Immature natural killer cell (primary cell): ENCODE data around the gene CALCOCO2. TPM values are rescaled to one million over a fixed set of nuclear protein-coding genes. Genes with fewer than 3 reads are reported as not detected.
A peak's percentile ranks its signal among the peaks of the same experiment; 100 is the strongest.

Experiments used
- DNase-seq, 3 donors: peaks; one replicate each; pipeline ENCODE4 v3.0.0; 2022; ENCODE audit warnings: mixed read lengths in 1 of 3
- H3K27ac Mint-ChIP-seq, 6 donors: one replicate each; pipeline ENCODE4 v1.8.0; 2020; ENCODE audit warnings: mixed read lengths in 6 of 6, mild to moderate bottlenecking in 5 of 6, inconsistent platforms in 4 of 6, moderate library complexity in 3 of 6
- H3K27me3 Mint-ChIP-seq, 3 donors: one replicate each; pipeline ENCODE4 v1.8.0; 2020 to 2021; ENCODE audit warnings: low read depth in 3 of 3, mild to moderate bottlenecking in 3 of 3, mixed read lengths in 3 of 3, moderate library complexity in 3 of 3, inconsistent platforms in 1 of 3
- H3K36me3 Mint-ChIP-seq, 3 donors: one replicate each; pipeline ENCODE4 v1.8.0; 2020; ENCODE audit warnings: mixed read lengths in 3 of 3, inconsistent platforms in 2 of 3, mild to moderate bottlenecking in 2 of 3
- H3K4me1 Mint-ChIP-seq, 2 donors: one replicate each; pipeline ENCODE4 v1.8.0; 2020; ENCODE audit warnings: inconsistent platforms in 2 of 2, mild to moderate bottlenecking in 2 of 2, mixed read lengths in 2 of 2, moderate library complexity in 1 of 2
- H3K4me3 Mint-ChIP-seq, 5 donors: one replicate each; pipeline ENCODE4 v1.8.0; 2020; ENCODE audit warnings: mild to moderate bottlenecking in 5 of 5, mixed read lengths in 5 of 5, inconsistent platforms in 3 of 5, moderate library complexity in 3 of 5
- H3K9me3 Mint-ChIP-seq, 6 donors: one replicate each; pipeline ENCODE4 v1.8.0; 2020; ENCODE audit warnings: mild to moderate bottlenecking in 6 of 6, mixed read lengths in 6 of 6, inconsistent platforms in 4 of 6, moderate library complexity in 3 of 6
- polyA plus RNA-seq, 3 donors: library from polyadenylated mRNA; unstranded; fragments of 300-500 nt; fragmentation: Illumina TruSeq; gene quantifications; one replicate each; pipeline ENCODE4 v1.2.3, GENCODE V29; 2021

CALCOCO2 gene
- polyA plus RNA-seq, 3 donors from 2014 or later = 164 to 267 (median 199) TPM

- Mint-ChIP-seq H3K4me1 (peaks cover 66 to 68% of the 10 kb centered on the region in 2 donors), H3K27me3 (peaks cover 13 to 19% (median 18%) of the 10 kb centered on the region in 3 donors), H3K9me3 (no peaks in the 10 kb centered on the region), H3K36me3 (peaks cover 11 to 13% (median 13%) of the 10 kb centered on the region in 3 donors), H3K27ac (no peak overlapping the region), H3K4me3 (peak overlapping the region; percentile 4 to 90 (median 38))
- DNase-seq = no peak
These were observed 9.6 kb downstream of the CALCOCO2 start for GRCh38 chr17:48840441-48840840.

GRCh38 chr17:48841395-48841831 lies 10.6 kb downstream of the CALCOCO2 start:
- Mint-ChIP-seq H3K9me3 (no peaks in the 10 kb centered on the region), H3K27me3 (peaks cover 10 to 14% (median 13%) of the 10 kb centered on the region in 3 donors), H3K36me3 (peaks cover 11 to 15% (median 13%) of the 10 kb centered on the region in 3 donors), H3K27ac (peak overlapping the region; percentile 89 to 97 (median 95)), H3K4me1 (peaks cover 56 to 58% of the 10 kb centered on the region in 2 donors), H3K4me3 (peak overlapping the region; percentile 72 to 90 (median 84))
- peak; percentile 68 to 72 (median 70) for DNase-seq

DNA sequence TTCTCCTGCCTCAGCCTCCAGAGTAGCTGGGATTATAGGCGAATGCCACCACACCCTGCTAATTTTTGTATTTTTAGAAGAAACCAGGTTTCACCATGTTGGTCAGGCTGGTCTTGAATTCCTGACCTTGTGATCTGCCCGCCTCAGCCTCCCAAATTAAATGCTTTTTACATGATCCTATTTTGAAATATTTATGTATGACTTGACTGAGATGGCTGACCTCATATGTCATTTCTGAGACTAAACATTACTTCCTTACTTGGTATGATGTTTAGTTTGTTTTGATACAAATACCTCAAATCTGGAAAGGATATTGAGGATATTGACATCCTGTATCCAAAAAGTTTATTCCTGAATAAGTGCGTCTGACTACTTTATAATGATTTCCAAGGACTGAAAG lies 11.9 kb downstream of the CALCOCO2 start:
- H3K9me3 Mint-ChIP-seq = no peaks in the 10 kb centered on the region
- H3K4me3 Mint-ChIP-seq = peak overlapping the region in 1 of 5 donors; percentile 3
- peak overlapping the region; percentile 3 to 82 (median 41) for H3K27ac Mint-ChIP-seq
- peaks cover 42 to 45% of the 10 kb centered on the region in 2 donors for H3K4me1 Mint-ChIP-seq
- peaks cover 2 to 6% (median 4%) of the 10 kb centered on the region in 3 donors for H3K27me3 Mint-ChIP-seq
- DNase-seq = no peak
- H3K36me3 Mint-ChIP-seq = peaks cover 15 to 21% (median 19%) of the 10 kb centered on the region in 3 donors

- peak overlapping the region in 5 of 6 donors; percentile 3 to 82 (median 60) for H3K27ac Mint-ChIP-seq
- peaks cover 36 to 39% of the 10 kb centered on the region in 2 donors for H3K4me1 Mint-ChIP-seq
- peaks cover 21 to 26% (median 25%) of the 10 kb centered on the region in 3 donors for H3K36me3 Mint-ChIP-seq
- DNase-seq = no peak
- H3K9me3 Mint-ChIP-seq = no peaks in the 10 kb centered on the region
- H3K4me3 Mint-ChIP-seq = peak overlapping the region in 1 of 5 donors; percentile 3
- peaks cover 0 to 3% (median 3%) of the 10 kb centered on the region in 3 donors for H3K27me3 Mint-ChIP-seq
These were observed 12.5 kb downstream of the CALCOCO2 start for GRCh38 chr17:48843187-48843900.

DNA sequence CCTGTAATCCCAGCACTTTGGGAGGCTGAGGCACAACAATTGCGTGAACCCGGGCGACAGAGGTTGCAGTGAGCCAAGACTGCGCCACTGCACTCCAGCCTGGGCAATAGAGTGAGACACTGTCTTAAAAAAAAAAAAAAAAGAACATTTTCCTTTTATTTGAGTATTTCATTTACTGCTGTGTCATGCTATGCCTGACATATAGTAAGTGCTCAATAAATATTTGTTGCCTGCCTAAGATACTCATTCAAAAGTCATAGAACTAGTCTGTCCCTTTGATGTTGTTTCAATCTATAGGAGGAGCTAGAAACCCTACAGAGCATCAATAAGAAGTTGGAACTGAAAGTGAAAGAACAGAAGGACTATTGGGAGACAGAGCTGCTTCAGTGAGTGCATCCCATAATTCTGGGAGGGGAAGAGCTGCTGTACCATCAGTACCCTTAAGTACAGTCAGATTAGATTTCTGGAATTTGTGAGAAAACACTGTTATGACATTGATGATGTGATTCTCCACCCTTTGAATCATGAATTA lies 20.0 kb downstream of the CALCOCO2 start:
- Mint-ChIP-seq H3K9me3 (no peaks in the 10 kb centered on the region), H3K36me3 (peaks cover 45 to 66% (median 53%) of the 10 kb centered on the region in 3 donors), H3K27ac (no peak overlapping the region), H3K4me3 (no peak overlapping the region), H3K4me1 (peaks cover 2 to 10% of the 10 kb centered on the region in 2 donors), H3K27me3 (no peaks in the 10 kb centered on the region)
- no peak for DNase-seq

GRCh38 chr17:48854774-48855476 lies 24.1 kb downstream of the CALCOCO2 start:
- DNase-seq = no peak
- Mint-ChIP-seq H3K27me3 (no peaks in the 10 kb centered on the region), H3K4me3 (no peak overlapping the region), H3K4me1 (peaks cover 2 to 10% of the 10 kb centered on the region in 2 donors), H3K36me3 (peaks cover 31 to 59% (median 44%) of the 10 kb centered on the region in 3 donors), H3K27ac (no peak overlapping the region), H3K9me3 (no peaks in the 10 kb centered on the region)

DNA sequence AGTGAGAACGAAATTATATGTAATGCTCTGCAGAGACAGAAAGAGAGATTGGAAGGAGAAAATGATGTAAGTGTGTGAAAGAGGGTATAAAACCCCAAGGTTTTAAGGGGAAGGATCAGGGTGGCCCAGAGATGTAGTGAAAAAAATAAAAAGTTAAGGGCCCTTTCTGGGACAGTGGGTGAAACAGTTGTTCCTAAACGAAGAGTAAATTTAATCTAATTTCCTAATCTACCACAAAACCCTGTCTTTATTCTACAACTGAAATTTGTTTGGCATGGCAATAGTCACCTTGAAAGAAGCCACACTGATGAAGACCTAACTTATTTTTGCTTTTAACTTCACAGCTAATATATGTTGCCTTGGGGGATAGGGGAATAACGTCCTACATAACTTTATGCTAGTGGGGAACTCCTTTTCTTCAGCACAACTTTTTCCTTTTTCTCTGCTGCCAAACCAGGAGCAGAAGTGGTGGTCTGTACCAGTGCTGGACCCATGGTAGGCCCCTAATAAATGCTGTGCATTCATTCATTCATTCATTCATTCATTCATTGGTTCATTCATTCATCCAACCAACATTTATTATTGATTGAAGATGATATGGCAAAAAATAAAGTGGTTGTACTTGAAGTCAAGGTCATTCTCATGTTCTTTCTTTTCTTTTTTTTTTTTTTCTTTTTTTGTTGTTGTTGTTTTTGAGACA lies 25.4 kb downstream of the CALCOCO2 start:
- Mint-ChIP-seq H3K36me3 (peaks cover 27 to 59% (median 48%) of the 10 kb centered on the region in 3 donors), H3K9me3 (no peaks in the 10 kb centered on the region), H3K4me1 (peaks cover 0 to 1% of the 10 kb centered on the region in 2 donors), H3K4me3 (no peak overlapping the region), H3K27ac (peak overlapping the region in 5 of 6 donors; percentile 0 to 61 (median 29)), H3K27me3 (no peaks in the 10 kb centered on the region)
- DNase-seq = no peak

DNA sequence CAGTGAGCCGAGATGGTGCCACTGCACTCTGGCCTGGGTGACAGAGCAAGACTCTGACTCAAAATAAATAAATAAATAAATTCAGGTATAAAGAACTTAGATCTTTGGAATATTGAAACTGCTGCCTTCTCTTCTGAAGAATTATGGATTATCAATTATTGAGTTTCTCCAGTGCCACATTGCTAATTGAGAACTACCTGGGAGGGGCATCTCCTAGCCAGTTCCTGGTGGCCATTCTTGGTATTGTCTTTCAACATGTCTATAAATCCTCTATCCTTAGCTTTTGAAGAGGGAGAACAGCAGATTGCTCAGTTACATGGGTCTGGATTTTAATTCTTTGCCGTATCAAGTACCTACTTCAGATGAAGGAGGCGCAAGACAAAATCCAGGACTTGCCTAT lies 29.2 kb downstream of the CALCOCO2 start:
- Mint-ChIP-seq H3K27ac (no peak overlapping the region), H3K4me1 (no peaks in the 10 kb centered on the region), H3K36me3 (peaks cover 29 to 63% (median 43%) of the 10 kb centered on the region in 3 donors)

GRCh38 chr17:48860456-48860855 lies 29.6 kb downstream of the CALCOCO2 start:
- H3K9me3 Mint-ChIP-seq = no peaks in the 10 kb centered on the region
- no peaks in the 10 kb centered on the region for H3K4me1 Mint-ChIP-seq
- H3K4me3 Mint-ChIP-seq = no peak overlapping the region
- H3K36me3 Mint-ChIP-seq = peaks cover 26 to 60% (median 42%) of the 10 kb centered on the region in 3 donors
- no peaks in the 10 kb centered on the region for H3K27me3 Mint-ChIP-seq
- DNase-seq = no peak
- H3K27ac Mint-ChIP-seq = peak overlapping the region in 1 of 6 donors; percentile 36

More for the DNA sequence above, 29.2 kb downstream of the CALCOCO2 start:
- Mint-ChIP-seq H3K27me3 (no peaks in the 10 kb centered on the region), H3K9me3 (no peaks in the 10 kb centered on the region), H3K4me3 (no peak overlapping the region)
- DNase-seq = no peak

DNA sequence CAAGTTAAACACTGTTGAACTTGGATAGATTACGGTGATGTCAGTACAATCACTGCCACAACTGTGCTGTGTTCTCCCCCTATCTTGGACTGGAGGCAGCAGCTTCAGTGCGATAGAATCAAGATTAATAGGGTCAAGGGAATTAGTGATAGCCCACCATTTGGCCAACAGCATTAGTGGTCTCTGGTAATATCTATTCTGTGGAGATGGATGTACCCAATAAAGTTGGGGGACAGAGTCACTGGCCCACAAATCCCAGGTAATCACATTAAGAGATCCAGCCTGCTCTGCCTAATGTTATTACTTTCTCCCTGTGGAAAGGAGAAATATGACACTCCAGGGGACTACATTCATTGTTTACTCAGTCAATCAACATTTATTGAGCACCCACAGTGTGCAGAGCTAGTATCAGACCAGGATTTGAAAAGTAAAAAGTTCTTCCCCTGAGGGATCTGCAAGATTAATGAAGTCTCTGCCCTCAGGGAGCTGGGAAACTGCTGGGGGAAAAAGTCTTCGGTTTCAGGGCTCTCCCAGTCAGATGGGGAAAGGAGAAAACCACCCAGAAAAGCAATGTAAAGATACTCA lies 38.2 kb downstream of the CALCOCO2 start:
- Mint-ChIP-seq H3K9me3 (no peaks in the 10 kb centered on the region), H3K27ac (no peak overlapping the region), H3K4me3 (no peak overlapping the region), H3K27me3 (no peaks in the 10 kb centered on the region), H3K4me1 (peaks cover 0 to 3% of the 10 kb centered on the region in 2 donors), H3K36me3 (peaks cover 9 to 18% (median 13%) of the 10 kb centered on the region in 3 donors)
- no peak for DNase-seq

DNA sequence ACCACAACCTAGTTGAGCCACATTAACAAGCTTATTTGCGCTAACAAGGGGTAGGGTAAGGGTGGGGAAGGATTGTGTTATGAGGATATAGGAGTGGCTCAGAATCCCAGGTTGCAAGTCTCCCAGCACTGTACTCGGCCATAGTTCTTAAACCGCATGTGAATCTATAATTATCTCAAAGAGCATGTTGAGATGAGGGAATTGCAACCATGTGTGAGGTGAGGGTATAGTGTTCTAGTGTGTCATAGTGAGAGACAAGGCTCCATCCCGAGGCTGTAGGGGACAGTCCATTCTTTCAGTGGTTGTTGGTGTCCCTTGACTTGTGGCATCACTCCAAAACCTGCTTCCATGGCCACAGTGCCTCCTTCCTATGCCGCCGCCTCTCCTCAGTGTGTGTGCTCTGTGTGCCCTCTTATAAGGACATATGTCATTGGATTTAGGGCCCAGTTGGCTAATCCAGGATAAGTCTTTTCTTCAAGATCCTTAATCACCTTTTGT lies 39.0 kb downstream of the CALCOCO2 start:
- Mint-ChIP-seq H3K9me3 (no peaks in the 10 kb centered on the region), H3K27ac (no peak overlapping the region), H3K4me1 (peaks cover 0 to 3% of the 10 kb centered on the region in 2 donors), H3K36me3 (peaks cover 8 to 10% (median 9%) of the 10 kb centered on the region in 3 donors), H3K27me3 (no peaks in the 10 kb centered on the region), H3K4me3 (no peak overlapping the region)
- no peak for DNase-seq

GRCh38 chr17:48871035-48871550 lies 40.3 kb downstream of the CALCOCO2 start:
- H3K4me1 Mint-ChIP-seq = peaks cover 0 to 3% of the 10 kb centered on the region in 2 donors
- no peak for DNase-seq

More at GRCh38 chr17:48871035-48871550, 40.3 kb downstream of the CALCOCO2 start:
- no peaks in the 10 kb centered on the region for H3K9me3 Mint-ChIP-seq
- H3K27me3 Mint-ChIP-seq = no peaks in the 10 kb centered on the region
- H3K4me3 Mint-ChIP-seq = no peak overlapping the region
- no peak overlapping the region for H3K27ac Mint-ChIP-seq
- peaks cover 2 to 4% (median 3%) of the 10 kb centered on the region in 3 donors for H3K36me3 Mint-ChIP-seq
